OCI-LY7 (cell line): ENCODE results near the gene PAK6. TPM values are rescaled to one million over a fixed set of nuclear protein-coding genes. Genes with fewer than 3 reads are reported as not detected.

Source experiments
- BruUV-seq: library from RNA; stranded (reverse); fragments of 400-500 nt; replicated peaks from 2 replicates; lab custom pipeline; 2021; lab: Mats Ljungman, UMichigan
- CTCF ChIA-PET: fragments of 300-600 bp; sonication (Branson Sonifier 250); formaldehyde crosslinking; loops from one replicate; lab custom pipeline; 2022; ENCODE audit warnings: antibody characterized with exemption; ENCODE audit not compliant: unreplicated experiment; lab: Charles Lee
- POLR2A ChIA-PET: fragments of 300-600 bp; sonication (Branson Sonifier 250); formaldehyde crosslinking; loops from one replicate; lab custom pipeline; 2022; ENCODE audit warnings: antibody characterized with exemption; lab: Charles Lee
- DNase-seq: peaks from one replicate; pipeline ENCODE4 v3.0.0-alpha.2; 2015; ENCODE audit warnings: low spot score
- H2AFZ ChIP-seq: fragments of 200-600 bp; sonication (generic), shearing (Covaris generic); 2 replicates; pipeline ENCODE4 v1.6.1; 2014; ENCODE audit warnings: mild to moderate bottlenecking, antibody characterized with exemption, low read length, moderate library complexity
- H3K27ac ChIP-seq: fragments of 200-600 bp; sonication (generic); 2 replicates; pipeline ENCODE4 v1.5.1; 2014; ENCODE audit warnings: mixed run types, low read depth, mild to moderate bottlenecking, moderate library complexity, low read length, inconsistent platforms; ENCODE audit not compliant: poor library complexity, severe bottlenecking
- H3K36me3 ChIP-seq: fragments of 200-600 bp; sonication (generic); 2 replicates; pipeline ENCODE4 v1.6.1; 2014; ENCODE audit warnings: mild to moderate bottlenecking, antibody characterized with exemption, low read length, moderate library complexity, mixed read lengths; ENCODE audit not compliant: insufficient read depth
- H3K4me1 ChIP-seq: fragments of 200-600 bp; sonication (generic); 2 replicates; pipeline ENCODE4 v1.5.1; 2014; ENCODE audit warnings: mild to moderate bottlenecking, low read length; ENCODE audit not compliant: insufficient read depth, poor library complexity, severe bottlenecking
- H3K4me2 ChIP-seq: fragments of 200-600 bp; sonication (generic); 2 replicates; pipeline ENCODE4 v1.6.1; 2014; ENCODE audit warnings: mild to moderate bottlenecking, low read length
- H3K4me3 ChIP-seq: fragments of 200-600 bp; sonication (generic); 2 replicates; pipeline ENCODE4 v1.5.1; 2014; ENCODE audit warnings: mild to moderate bottlenecking, low read depth, low read length; ENCODE audit not compliant: poor library complexity, severe bottlenecking
- H3K79me2 ChIP-seq: fragments of 200-600 bp; sonication (generic); 2 replicates; pipeline ENCODE4 v1.6.1; 2016; ENCODE audit warnings: low read depth, mild to moderate bottlenecking, low read length, moderate library complexity, mixed read lengths; ENCODE audit not compliant: insufficient read depth
- H3K9me2 ChIP-seq: fragments of 200-600 bp; sonication (generic); 2 replicates; pipeline ENCODE4 v1.6.1; 2016; ENCODE audit warnings: mild to moderate bottlenecking, low read length, mixed read lengths; ENCODE audit not compliant: insufficient read depth
- H3K9me3 ChIP-seq: fragments of 200-600 bp; sonication (generic); 2 replicates; pipeline ENCODE4 v1.6.1; 2014; ENCODE audit warnings: mild to moderate bottlenecking, mixed run types, low read length, mixed read lengths
- H4K20me1 ChIP-seq: fragments of 200-600 bp; sonication (generic); 2 replicates; pipeline ENCODE4 v1.6.1; 2014; ENCODE audit warnings: mild to moderate bottlenecking, antibody characterized with exemption, low read length, moderate library complexity, mixed read lengths; ENCODE audit not compliant: insufficient read depth
- EZH2phosphoT487 ChIP-seq: fragments of 200-600 bp; sonication (generic); IDR thresholded peaks from 2 replicates; pipeline ENCODE4 v1.6.1; 2018; ENCODE audit warnings: low read depth, borderline replicate concordance, mild to moderate bottlenecking, mixed run types, antibody characterized with exemption, low read length, moderate library complexity, mixed read lengths
- intact Hi-C: fragments of 100-400 bp; cut with micrococcal nuclease; formaldehyde crosslinking; loops from one replicate; pipeline ENCODE4 v1.10.0; 2022; ENCODE audit not compliant: unreplicated experiment
- total RNA-seq, 2 experiments: library from RNA; depleted of rRNA in 1 of 2; stranded (reverse); fragments of >200 nt in 1 of 2; shearing (Covaris generic) in 1 of 2; gene quantifications; 2 replicates each; pipeline ENCODE4 v1.2.3, GENCODE V29; 2014 to 2022
- TF ChIP-seq, protein P1 (sequence below): fragments of 200-600 bp; sonication (generic); conservative IDR thresholded peaks from 2 replicates; pipeline ENCODE4 v1.5.1; 2014; ENCODE audit warnings: mild to moderate bottlenecking, antibody characterized with exemption, low read length, moderate library complexity, mixed read lengths

PAK6 gene
- total RNA-seq, 2 experiments from 2014 or later = 0.03 TPM; not detected in 1

- Histone ChIP-seq H3K4me3 (no peak overlapping the region), H4K20me1 (no peaks in the 10 kb centered on the region), H3K79me2 (no peaks in the 10 kb centered on the region), H3K9me3 (no peaks in the 10 kb centered on the region), H3K4me2 (no peak overlapping the region), H3K36me3 (no peaks in the 10 kb centered on the region), H2AFZ (no peak overlapping the region), H3K27ac (no peak overlapping the region), H3K4me1 (peaks cover 7% of the 10 kb centered on the region), H3K9me2 (no peaks in the 10 kb centered on the region)
- ChIA-PET POLR2A (interaction anchor here (0.6 kb wide), 1 partner anchor 14 kb away, joined by 4 read pairs; no protein-coding TSS in a partner anchor), CTCF (no interaction called here)
- no peak for DNase-seq
- intact Hi-C loops = no loop called here
- TF ChIP-seq, protein P1, sequence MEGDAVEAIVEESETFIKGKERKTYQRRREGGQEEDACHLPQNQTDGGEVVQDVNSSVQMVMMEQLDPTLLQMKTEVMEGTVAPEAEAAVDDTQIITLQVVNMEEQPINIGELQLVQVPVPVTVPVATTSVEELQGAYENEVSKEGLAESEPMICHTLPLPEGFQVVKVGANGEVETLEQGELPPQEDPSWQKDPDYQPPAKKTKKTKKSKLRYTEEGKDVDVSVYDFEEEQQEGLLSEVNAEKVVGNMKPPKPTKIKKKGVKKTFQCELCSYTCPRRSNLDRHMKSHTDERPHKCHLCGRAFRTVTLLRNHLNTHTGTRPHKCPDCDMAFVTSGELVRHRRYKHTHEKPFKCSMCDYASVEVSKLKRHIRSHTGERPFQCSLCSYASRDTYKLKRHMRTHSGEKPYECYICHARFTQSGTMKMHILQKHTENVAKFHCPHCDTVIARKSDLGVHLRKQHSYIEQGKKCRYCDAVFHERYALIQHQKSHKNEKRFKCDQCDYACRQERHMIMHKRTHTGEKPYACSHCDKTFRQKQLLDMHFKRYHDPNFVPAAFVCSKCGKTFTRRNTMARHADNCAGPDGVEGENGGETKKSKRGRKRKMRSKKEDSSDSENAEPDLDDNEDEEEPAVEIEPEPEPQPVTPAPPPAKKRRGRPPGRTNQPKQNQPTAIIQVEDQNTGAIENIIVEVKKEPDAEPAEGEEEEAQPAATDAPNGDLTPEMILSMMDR = no peak
- TF ChIP-seq EZH2phosphoT487 = no peak
- BruUV-seq = no TSS peak
Observed at GRCh38 chr15:40293905-40294895, 55.3 kb downstream of the PAK6 start.

DNA sequence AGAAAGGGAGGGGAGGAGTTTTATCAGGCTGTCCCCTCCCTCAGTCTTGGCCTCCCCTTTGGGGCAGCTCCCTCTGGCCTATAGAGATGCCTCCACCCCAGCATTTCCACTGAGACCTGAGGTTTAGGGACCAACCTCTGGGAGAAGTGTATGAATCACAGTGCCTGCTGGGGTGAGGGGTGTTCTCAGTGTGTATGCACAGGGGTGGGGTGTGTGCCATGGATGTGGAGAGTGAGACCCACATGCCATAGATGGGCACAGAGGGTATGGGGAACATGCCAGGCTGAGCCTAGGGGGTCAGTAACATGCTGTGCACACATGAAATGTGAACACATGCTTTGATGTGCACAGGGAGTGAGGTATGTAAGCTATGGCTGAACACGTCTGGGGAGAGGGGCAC lies 56.4 kb downstream of the PAK6 start:
- no TSS peak for BruUV-seq
- POLR2A ChIA-PET = interaction anchor here (0.6 kb wide), 1 partner anchor 13 kb away, joined by 4 read pairs; no protein-coding TSS in a partner anchor
- Histone ChIP-seq H4K20me1 (no peaks in the 10 kb centered on the region), H3K9me2 (no peaks in the 10 kb centered on the region), H3K79me2 (no peaks in the 10 kb centered on the region), H3K9me3 (peaks cover 1% of the 10 kb centered on the region), H3K4me1 (peaks cover 2% of the 10 kb centered on the region), H3K36me3 (no peaks in the 10 kb centered on the region), H3K4me2 (no peak overlapping the region), H3K27ac (no peak overlapping the region), H2AFZ (no peak overlapping the region), H3K4me3 (no peak overlapping the region)
- no peak for DNase-seq
- intact Hi-C loops = no loop called here
- TF ChIP-seq EZH2phosphoT487 = no peak
- TF ChIP-seq, protein P1 = no peak
- CTCF ChIA-PET = no interaction called here
